GM18498 (cell line): ENCODE data around the gene PTPRD.
"Not testable (repeated sequence)": the region's sequence is repeated elsewhere in the genome, so short reads cannot be mapped to it uniquely, and the experiment has no call there.

Experiments
- ATAC-seq: cut with Tn5 transposase; IDR thresholded peaks from one replicate; pipeline ENCODE4 v1.9.1; 2021; ENCODE audit warnings: mild to moderate bottlenecking, moderate library complexity; ENCODE audit not compliant: unreplicated experiment

The PTPRD gene

GRCh38 chr9:10488937-10489336, 123.9 kb downstream of the PTPRD start:
- no peak for ATAC-seq

DNA sequence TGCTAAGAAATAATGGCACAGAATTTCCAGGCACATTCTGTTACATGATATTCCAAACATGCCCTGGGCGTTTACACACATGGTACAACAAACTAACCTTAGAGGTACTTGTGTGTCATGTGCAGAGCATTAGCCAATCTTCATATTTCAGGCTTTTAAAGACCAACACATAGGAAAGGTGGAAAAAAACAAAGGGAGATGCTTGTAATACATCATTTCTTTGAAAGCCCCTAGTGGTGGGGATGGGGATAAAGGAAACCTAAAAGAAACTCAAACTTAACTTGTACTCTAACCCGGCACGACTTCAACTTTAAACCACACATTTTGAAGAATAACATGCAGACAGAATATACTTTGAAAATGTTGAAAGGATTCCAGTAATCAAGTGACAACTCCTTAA, 133.6 kb downstream of the PTPRD start:
- ATAC-seq = no peak

DNA sequence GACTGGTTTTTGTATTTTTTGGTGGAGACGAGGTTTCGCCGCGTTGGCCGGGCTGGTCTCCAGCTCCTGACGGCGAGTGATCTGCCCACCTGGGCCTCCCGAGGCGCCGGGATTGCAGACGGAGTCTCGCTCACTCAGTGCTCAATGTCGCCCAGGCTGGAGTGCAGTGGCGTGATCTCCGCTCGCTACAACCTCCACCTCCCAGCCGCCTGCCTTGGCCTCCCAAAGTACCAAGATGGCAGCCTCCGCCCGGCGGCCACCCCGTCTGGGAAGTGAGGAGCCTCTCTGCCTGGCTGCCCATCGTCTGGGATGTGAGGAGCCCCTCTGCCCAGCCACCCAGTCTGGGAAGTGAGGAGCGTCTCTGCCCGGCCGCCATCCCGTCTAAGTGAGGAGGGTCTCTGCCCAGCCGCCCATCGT, 163.6 kb downstream of the PTPRD start:
- not testable (repeated sequence) for ATAC-seq

DNA sequence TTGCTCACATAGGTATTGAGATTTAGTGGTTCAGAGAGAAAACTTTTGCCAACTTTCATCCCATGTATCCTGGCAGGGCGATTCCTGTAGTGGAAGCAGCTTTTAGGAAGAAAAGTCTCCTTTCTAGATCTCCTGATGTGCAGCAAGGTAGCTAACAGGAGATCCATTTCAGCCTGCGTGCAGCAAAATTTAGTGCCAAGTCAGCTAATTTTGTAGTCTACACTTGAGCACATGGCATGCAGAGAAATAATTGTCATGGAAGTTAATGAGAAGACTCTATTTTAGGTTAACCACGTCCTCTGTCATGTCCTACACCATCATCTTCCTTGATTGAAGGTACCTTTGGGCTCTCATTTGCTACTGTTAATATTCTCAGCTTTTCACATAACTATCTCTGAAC, 165.8 kb downstream of the PTPRD start:
- no peak for ATAC-seq

- ATAC-seq = no peak
These were observed 169.0 kb downstream of the PTPRD start for GRCh38 chr9:10443868-10444204.

- no peak for ATAC-seq
These were observed 169.5 kb downstream of the PTPRD start for GRCh38 chr9:10443181-10443867.

DNA sequence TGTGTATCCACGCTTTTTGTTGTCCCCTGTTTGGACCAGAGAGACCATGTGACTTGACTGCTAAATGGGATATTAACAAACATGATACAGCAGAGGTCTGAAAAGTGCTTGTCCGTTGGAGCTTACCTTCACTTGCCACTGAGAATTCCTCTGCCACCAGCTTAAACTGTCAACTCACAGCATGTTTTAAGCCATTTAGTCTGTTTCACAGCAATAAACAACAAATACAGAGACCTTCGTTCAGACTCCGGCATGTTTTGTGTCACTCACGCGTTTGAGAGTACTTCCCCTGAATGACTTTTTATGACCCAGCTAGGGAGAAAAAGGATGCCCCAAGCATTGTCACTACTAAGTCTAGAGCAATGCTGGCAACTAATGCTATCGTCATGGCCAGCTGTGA, 173.8 kb downstream of the PTPRD start:
- ATAC-seq = no peak

GRCh38 chr9:10436756-10437155, 176.0 kb downstream of the PTPRD start:
- no peak for ATAC-seq

DNA sequence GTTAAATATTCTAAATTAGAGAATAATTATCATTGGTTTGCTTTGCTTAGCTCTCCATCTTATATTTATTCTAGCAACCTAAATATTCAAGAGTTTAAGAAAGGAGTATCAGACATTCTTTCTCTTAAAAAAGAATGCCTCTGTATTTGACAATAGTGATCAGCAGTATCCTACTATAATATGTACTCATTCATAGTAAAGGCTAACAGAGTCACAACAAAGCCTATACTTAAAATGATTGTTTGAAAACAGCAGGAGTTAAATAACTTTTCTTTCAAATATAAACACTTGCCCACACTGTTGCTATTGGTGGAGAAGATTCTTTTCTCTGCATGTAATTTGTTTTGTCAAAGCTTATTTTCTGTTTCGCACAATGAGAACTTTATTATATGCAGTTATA, 178.4 kb downstream of the PTPRD start:
- no peak for ATAC-seq

DNA sequence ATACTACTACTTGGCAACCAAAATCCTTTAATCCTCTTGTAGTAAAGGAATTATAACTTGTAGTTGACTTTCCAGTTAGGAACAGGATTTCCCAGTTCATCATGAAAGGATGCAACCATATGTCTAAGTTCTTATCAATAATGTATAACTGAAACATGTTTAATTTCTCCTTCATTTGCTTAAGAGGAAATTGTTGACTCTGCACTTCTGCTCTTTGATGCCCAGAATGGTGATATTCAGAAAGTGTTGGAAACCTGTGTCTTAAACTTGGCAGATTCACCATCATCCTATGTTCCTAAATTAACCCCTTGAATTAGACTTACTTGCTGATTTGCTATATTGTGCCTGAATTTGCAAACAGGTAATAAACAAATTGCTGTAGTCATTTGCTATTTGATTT, 201.5 kb downstream of the PTPRD start:
- no peak for ATAC-seq

- ATAC-seq = no peak
These were observed 209.5 kb downstream of the PTPRD start for GRCh38 chr9:10403283-10403682.

DNA sequence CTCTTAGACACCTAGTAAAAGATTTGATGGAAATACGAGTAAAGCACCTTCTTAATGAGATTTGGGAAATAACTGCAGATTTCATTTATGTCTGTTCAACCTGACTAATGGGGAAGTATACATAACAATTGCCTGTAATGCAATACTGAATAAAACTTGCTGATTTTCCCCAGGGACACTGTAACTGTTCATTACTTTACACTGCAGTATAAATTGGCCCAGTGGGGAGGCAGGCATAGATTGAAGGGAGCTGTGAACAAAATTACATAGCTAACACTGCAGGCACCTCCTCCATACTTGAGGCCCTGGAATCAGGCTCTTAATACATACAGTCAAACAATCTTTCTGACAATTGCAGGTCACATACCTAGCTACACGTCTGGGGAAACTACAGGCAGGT, 216.2 kb downstream of the PTPRD start:
- no peak for ATAC-seq

GRCh38 chr9:10387282-10387681, 225.5 kb downstream of the PTPRD start:
- ATAC-seq = no peak

GRCh38 chr9:10371824-10372223, 241.0 kb downstream of the PTPRD start:
- ATAC-seq = no peak

- peak; percentile 89 for ATAC-seq
These were observed 246.5 kb downstream of the PTPRD start for GRCh38 chr9:10366171-10366779.

DNA sequence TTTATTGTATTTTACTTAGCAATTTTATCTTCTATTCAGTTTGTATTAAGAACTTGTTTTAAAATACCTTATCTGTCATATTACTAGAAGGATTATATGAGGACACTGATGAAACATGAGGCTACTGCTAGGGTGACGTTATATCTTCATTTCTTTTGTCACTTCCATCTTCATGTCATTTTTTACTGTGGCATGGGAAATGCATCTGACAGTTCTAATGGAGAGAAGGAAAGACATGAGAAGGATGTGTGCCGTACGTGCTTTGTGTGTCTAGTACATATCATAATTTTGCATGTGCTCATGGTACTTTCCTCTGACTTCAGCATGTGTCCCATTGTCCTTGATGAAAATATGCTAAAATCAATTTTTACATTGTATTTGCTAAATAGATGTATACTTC, 258.2 kb downstream of the PTPRD start:
- no peak for ATAC-seq

DNA sequence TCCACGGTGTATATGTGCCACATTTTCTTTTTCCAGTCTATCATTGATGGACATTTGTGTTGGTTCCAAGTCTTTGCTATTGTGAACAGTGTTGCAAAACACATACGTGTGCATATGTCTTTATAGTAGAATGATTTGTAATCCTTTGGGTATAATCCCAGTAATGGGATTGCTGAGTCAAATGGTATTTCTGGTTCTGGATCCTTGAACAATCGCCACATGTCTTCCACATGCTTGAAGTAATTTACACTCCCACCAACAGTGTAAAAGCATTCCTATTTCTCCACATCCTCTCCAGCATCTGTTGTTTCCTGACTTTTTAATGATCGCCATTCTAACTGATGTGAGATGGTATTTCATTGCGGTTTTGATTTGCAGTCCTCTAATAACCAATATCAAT, 267.2 kb downstream of the PTPRD start:
- ATAC-seq = not testable (repeated sequence)

DNA sequence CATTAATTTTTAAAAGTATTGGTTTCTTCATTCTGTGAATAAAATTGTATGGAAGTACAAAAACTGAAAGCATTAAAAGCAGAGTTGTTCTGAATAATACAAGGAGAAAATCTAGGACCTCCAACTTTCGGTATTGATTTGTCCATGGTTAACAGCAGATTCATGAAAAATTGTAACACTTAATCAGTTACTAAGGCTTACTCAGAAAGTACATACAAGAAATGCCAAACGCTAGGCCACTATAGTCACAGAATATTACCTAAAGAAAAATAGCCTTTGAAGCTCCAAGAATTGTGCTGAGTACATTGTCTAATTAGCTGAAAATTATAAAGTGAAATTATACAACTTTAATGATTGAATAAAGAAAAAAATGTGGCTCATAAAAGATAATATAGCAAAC, 271.7 kb downstream of the PTPRD start:
- no peak for ATAC-seq

GRCh38 chr9:10339152-10339551, 273.6 kb downstream of the PTPRD start:
- ATAC-seq = no peak

DNA sequence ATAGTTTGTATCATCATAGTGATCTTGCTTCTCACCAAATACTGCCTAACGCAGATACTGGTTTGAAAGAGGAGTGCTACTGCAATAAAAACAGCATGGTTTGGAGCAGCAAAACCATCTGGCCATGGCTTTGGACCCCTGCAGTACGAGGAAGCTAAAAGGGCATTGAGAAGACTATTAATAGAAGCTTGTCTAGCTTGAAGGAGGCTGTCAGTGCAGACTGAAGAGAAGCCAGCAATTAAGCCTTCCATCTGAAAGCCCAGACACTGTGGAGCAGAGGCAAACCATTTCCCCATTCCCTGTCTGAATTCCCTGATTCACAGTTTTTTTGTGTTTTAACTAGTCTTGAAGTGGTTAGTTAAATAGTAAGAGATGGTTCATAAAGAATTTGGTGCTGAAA, 281.6 kb downstream of the PTPRD start:
- ATAC-seq = no peak

DNA sequence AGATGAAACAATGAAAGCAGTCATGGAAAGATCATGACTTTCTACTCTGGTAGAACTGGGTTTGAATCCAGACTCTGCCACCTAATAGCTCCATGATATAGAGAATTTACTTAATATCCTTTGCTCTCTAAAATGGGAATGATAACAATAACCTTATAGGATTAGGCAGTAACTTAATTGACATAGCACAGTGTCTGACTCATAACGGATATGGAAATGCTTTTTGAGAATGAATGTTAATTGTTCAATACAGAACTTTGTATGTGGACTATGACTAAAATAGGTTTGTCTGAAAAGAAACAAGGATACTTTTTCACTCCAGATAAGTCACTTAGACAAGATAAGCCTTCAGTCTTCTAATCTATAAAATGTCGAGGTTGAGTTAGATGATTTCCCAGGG, 330.7 kb downstream of the PTPRD start:
- no peak for ATAC-seq

DNA sequence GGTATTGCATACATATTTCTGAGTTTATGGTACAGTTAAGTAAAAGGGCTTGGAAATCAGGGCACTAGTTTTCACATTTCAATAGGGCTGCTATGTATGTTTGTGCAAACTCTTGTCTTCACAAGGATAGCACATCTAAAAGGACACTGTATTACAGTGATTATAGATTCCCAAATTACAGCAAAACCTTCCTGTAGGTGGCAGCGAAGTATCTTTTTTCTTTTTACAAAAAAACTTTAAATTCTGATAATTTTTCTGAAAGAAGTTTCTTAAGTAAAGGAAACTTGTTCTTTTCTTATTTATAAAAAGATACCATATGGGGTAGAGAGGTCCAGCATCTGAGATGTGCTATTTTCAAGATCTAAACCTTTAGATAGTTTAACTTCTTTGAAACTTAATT, 337.8 kb downstream of the PTPRD start:
- ATAC-seq = no peak

- ATAC-seq = no peak
These were observed 338.6 kb downstream of the PTPRD start for GRCh38 chr9:10274175-10274574.
